SK-N-SH treated with all-trans-retinoic acid at 6 μM for 48 hours (cell line): ENCODE data around the gene CDX1.

Source experiments
- ATAC-seq: fragments of 200-7000 bp; cut with Tn5 transposase; 3 replicates; pipeline ENCODE4 v1.9.1; 2020; ENCODE audit warnings: mild to moderate bottlenecking, moderate library complexity
- ARNTL ChIP-seq: fragments of 450-650 bp; formaldehyde crosslinking; IDR thresholded peaks from 2 replicates; pipeline ENCODE4 v1.5.0; 2020; ENCODE audit warnings: low read depth, mild to moderate bottlenecking, moderate library complexity, borderline replicate concordance
- BACH2 ChIP-seq: fragments of 250-450 bp; sonication (Bioruptor Pico); IDR thresholded peaks from 2 replicates; pipeline ENCODE4 v1.9.0; 2021; ENCODE audit warnings: mild to moderate bottlenecking, borderline replicate concordance
- CREB5 ChIP-seq: fragments of 250-450 bp; sonication (Bioruptor Pico); IDR thresholded peaks from 2 replicates; pipeline ENCODE4 v1.5.1; 2020; ENCODE audit warnings: low read depth, mild to moderate bottlenecking, moderate library complexity
- CSDC2 ChIP-seq: fragments of 250-450 bp; sonication (Bioruptor Pico); IDR thresholded peaks from 2 replicates; pipeline ENCODE4 v1.5.0; 2020; ENCODE audit warnings: mild to moderate bottlenecking, moderate library complexity
- ESRRG ChIP-seq: fragments of 250-450 bp; sonication (Bioruptor Pico); IDR thresholded peaks from 2 replicates; pipeline ENCODE4 v1.6.1; 2021; ENCODE audit warnings: mild to moderate bottlenecking
- GLIS3 ChIP-seq: fragments of 250-450 bp; sonication (Bioruptor Pico); IDR thresholded peaks from 2 replicates; pipeline ENCODE4 v1.5.0; 2020; ENCODE audit warnings: mild to moderate bottlenecking, moderate library complexity
- ISL1 ChIP-seq: fragments of 250-450 bp; sonication (Bioruptor Pico); IDR thresholded peaks from 2 replicates; pipeline ENCODE4 v2.1.2; 2022; ENCODE audit warnings: mild to moderate bottlenecking, moderate library complexity
- OSR1 ChIP-seq: fragments of 250-450 bp; sonication (Bioruptor Pico); IDR thresholded peaks from 2 replicates; pipeline ENCODE4 v1.8.0; 2022; ENCODE audit warnings: moderate library complexity, mild to moderate bottlenecking, inconsistent platforms
- PATZ1 ChIP-seq: fragments of 250-450 bp; sonication (Bioruptor Pico); IDR thresholded peaks from 2 replicates; pipeline ENCODE4 v1.8.0; 2020; ENCODE audit warnings: mild to moderate bottlenecking, moderate library complexity, borderline replicate concordance
- POU6F1 ChIP-seq: fragments of 250-450 bp; sonication (Bioruptor Pico); IDR thresholded peaks from 2 replicates; pipeline ENCODE4 v1.8.0; 2021; ENCODE audit warnings: low read depth, mild to moderate bottlenecking, moderate library complexity, borderline replicate concordance
- PPARA ChIP-seq: fragments of 250-450 bp; sonication (Bioruptor Pico); IDR thresholded peaks from 2 replicates; pipeline ENCODE4 v1.5.0; 2020; ENCODE audit warnings: mild to moderate bottlenecking, borderline replicate concordance
- SNAI2 ChIP-seq: fragments of 250-450 bp; sonication (Bioruptor Pico); IDR thresholded peaks from 2 replicates; pipeline ENCODE4 v1.5.0; 2020; ENCODE audit warnings: mild to moderate bottlenecking, moderate library complexity
- TCF4 ChIP-seq: fragments of 250-450 bp; sonication (Bioruptor Pico); IDR thresholded peaks from 2 replicates; pipeline ENCODE4 v1.8.0; 2021; ENCODE audit warnings: mild to moderate bottlenecking, moderate library complexity, borderline replicate concordance
- TOX ChIP-seq: fragments of 250-450 bp; sonication (Bioruptor Pico); IDR thresholded peaks from 2 replicates; pipeline ENCODE4 v1.8.0; 2021; ENCODE audit warnings: mild to moderate bottlenecking, moderate library complexity, borderline replicate concordance
- TSHZ2 ChIP-seq: fragments of 250-450 bp; sonication (Bioruptor Pico); IDR thresholded peaks from 2 replicates; pipeline ENCODE4 v1.5.0; 2020; ENCODE audit warnings: mild to moderate bottlenecking, moderate library complexity
- ZC3H10 ChIP-seq: fragments of 250-450 bp; sonication (Bioruptor Pico); IDR thresholded peaks from 2 replicates; pipeline ENCODE4 v1.5.1; 2021; ENCODE audit warnings: mild to moderate bottlenecking, moderate library complexity
- ZFP3 ChIP-seq: fragments of 250-450 bp; sonication (Bioruptor Pico); IDR thresholded peaks from 2 replicates; pipeline ENCODE4 v1.5.0; 2020; ENCODE audit warnings: mild to moderate bottlenecking, moderate library complexity
- ZFP30 ChIP-seq: fragments of 450-650 bp; formaldehyde crosslinking; IDR thresholded peaks from 2 replicates; pipeline ENCODE4 v1.5.0; 2022; ENCODE audit warnings: mild to moderate bottlenecking, moderate library complexity
- ZNF565 ChIP-seq: fragments of 450-650 bp; formaldehyde crosslinking; conservative IDR thresholded peaks from 2 replicates; pipeline ENCODE4 v1.5.0; 2020; ENCODE audit warnings: low read depth, mild to moderate bottlenecking, moderate library complexity
- ZNF70 ChIP-seq: fragments of 450-650 bp; formaldehyde crosslinking; IDR thresholded peaks from 2 replicates; pipeline ENCODE4 v1.5.0; 2020; ENCODE audit warnings: mild to moderate bottlenecking, moderate library complexity
- ZNF8 ChIP-seq: fragments of 450-650 bp; formaldehyde crosslinking; IDR thresholded peaks from 2 replicates; pipeline ENCODE4 v1.5.0; 2020; ENCODE audit warnings: mild to moderate bottlenecking, moderate library complexity

Gene CDX1

GRCh38 chr5:150157168-150157567 lies 9.4 kb upstream of the CDX1 start:
- no peak for ATAC-seq
- TF ChIP-seq GLIS3 (CRISPR knock-in tag) (no peak), ESRRG (CRISPR knock-in tag) (no peak), PPARA (CRISPR knock-in tag) (no peak), ARNTL (CRISPR knock-in tag) (no peak), ZC3H10 (CRISPR knock-in tag) (no peak), TSHZ2 (CRISPR knock-in tag) (no peak), ZFP30 (CRISPR knock-in tag) (no peak), ZFP3 (CRISPR knock-in tag) (no peak), ISL1 (CRISPR knock-in tag) (no peak), TCF4 (CRISPR knock-in tag) (no peak)

- TF ChIP-seq TCF4 (CRISPR knock-in tag): peak; percentile 93
- TF ChIP-seq PPARA (CRISPR knock-in tag): no peak
- TF ChIP-seq OSR1 (CRISPR knock-in tag): no peak
- 0 out of 2 replicates have a peak, but pooled peaks have one; percentile 48 for TF ChIP-seq TSHZ2 (CRISPR knock-in tag)
- 0 out of 2 replicates have a peak, but pooled peaks have one; percentile 33 for TF ChIP-seq SNAI2 (CRISPR knock-in tag)
- no peak for TF ChIP-seq GLIS3 (CRISPR knock-in tag)
- ATAC-seq: peak; percentile 8; the same call in 1 of the 3 replicates
Measured at GRCh38 chr5:150158170-150158949, 8.2 kb upstream of the CDX1 start.

GRCh38 chr5:150159031-150159430 lies 7.5 kb upstream of the CDX1 start:
- ATAC-seq: no peak
- TF ChIP-seq ZNF8 (no peak), CREB5 (CRISPR knock-in tag) (no peak), ZNF70 (CRISPR knock-in tag) (no peak)
- TF ChIP-seq, all 23 proteins: peak for 0

- no peak for ATAC-seq
- TF ChIP-seq SNAI2 (CRISPR knock-in tag) (no peak), ZNF8 (no peak), ARNTL (CRISPR knock-in tag) (no peak), ESRRG (CRISPR knock-in tag) (no peak), OSR1 (CRISPR knock-in tag) (no peak), ZNF565 (CRISPR knock-in tag) (no peak), TOX (no peak), ZNF70 (CRISPR knock-in tag) (no peak), CSDC2 (CRISPR knock-in tag) (no peak), POU6F1 (no peak), PATZ1 (CRISPR knock-in tag) (no peak), TSHZ2 (CRISPR knock-in tag) (no peak), BACH2 (CRISPR knock-in tag) (no peak), ISL1 (CRISPR knock-in tag) (no peak), ZFP3 (CRISPR knock-in tag) (no peak), GLIS3 (CRISPR knock-in tag) (no peak)
Measured at GRCh38 chr5:150159741-150160179, 6.8 kb upstream of the CDX1 start.
